Measurements from ENCODE around the gene TSC22D4.

The TSC22D4 gene

GRCh38 chr7:100492738-100493475, 13.9 kb upstream of the TSC22D4 start:
- DNase-seq (ENCODE audit: low read depth in 2 of 2): no peak

DNA sequence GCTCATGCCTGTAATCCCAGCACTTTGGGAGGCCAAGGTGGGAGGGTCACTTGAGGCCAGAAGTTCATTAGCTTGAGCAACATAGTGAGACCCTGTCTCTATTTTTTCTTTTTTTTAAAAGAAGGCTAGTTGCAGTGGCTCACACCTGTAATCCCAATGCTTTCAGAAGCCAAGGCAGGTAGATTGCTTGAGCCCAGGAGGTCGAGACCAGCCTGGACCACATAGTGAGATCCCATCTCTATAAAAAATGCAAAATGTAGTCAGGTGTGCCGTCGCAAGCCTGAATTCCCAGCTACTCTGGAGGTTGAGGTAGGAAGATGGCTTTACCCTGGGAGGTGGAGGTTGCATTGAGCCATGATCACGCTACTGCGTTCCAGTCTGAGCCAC, 12.2 kb upstream of the TSC22D4 start:
- no peak for DNase-seq (ENCODE audit: low read depth in 2 of 2)

GRCh38 chr7:100490483-100491191, 11.6 kb upstream of the TSC22D4 start:
- no peak for DNase-seq (ENCODE audit: low read depth in 2 of 2)

GRCh38 chr7:100489824-100490223, 10.8 kb upstream of the TSC22D4 start:
- peak in 1 of 2 donors; percentile 27 for DNase-seq (ENCODE audit: low read depth in 2 of 2)

DNA sequence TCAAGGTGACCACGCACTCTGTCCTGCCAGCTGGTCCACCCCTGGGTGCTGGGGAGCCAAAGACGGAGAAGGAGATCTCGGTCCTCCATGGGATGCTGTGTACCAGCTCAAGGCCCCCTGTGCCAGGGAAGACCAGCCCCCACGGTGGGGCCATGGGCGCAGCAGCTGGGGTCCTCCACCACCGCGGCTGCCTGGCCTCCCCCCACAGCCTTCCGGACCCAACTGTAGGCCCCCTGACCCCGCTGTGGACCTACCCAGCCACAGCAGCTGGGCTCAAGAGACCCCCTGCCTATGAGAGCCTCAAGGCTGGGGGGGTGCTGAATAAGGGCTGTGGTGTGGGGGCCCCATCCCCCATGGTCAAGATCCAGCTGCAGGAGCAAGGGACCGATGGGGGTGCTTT, 10.1 kb upstream of the TSC22D4 start:
- no peak for DNase-seq (ENCODE audit: low read depth in 2 of 2)

GRCh38 chr7:100488333-100489095, 9.5 kb upstream of the TSC22D4 start:
- no peak for DNase-seq (ENCODE audit: low read depth in 2 of 2)

GRCh38 chr7:100486753-100487446, 7.9 kb upstream of the TSC22D4 start:
- no peak for DNase-seq (ENCODE audit: low read depth in 2 of 2)

DNA sequence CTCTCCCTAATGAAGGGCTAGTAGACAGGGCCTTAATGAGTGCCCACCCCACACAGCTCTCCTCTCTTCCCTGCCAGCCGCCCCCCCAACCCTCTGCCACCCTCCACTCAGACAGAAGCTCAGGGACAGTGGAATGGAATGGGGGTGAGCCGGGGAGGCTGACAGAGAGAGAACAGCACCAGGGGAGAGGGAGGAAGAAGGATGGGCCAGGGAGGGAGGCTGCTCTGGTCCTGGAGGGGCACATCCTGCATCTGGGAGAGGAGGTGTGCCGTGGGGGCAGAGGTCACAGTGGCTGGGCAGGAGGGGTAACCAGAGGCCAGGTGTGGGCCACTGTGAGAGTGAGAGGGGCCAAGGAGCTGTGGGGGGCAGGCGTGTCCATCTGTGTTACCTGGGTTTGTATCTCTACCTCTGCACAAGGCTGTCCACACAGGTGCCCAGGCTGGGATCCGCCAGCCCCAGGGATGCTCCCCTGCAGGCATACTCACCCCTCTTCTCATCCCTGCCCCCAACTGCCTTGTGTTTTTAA, 7.2 kb upstream of the TSC22D4 start:
- DNase-seq (ENCODE audit: low read depth in 2 of 2): no peak

DNA sequence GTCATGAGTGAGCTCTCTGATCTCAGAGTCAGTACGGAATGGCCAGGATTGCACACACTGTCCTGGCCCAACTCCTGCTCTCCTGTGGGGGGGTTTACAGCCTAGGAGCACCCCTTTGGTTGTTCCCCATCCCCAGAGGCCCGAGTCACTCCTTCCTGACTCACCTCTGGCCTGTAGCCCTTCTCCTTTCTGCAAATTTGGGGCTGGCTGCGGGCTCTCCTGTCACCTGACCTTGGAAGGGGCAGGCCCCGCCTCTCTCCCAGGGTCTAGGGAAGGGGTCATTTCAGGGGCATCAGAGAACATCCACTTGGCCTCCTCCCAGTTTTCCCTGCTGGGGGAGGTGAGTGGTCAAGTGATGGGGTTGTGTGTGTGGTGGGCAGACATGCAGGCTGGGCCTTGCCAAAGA, 6.5 kb upstream of the TSC22D4 start:
- no peak for DNase-seq (ENCODE audit: low read depth in 2 of 2)

DNA sequence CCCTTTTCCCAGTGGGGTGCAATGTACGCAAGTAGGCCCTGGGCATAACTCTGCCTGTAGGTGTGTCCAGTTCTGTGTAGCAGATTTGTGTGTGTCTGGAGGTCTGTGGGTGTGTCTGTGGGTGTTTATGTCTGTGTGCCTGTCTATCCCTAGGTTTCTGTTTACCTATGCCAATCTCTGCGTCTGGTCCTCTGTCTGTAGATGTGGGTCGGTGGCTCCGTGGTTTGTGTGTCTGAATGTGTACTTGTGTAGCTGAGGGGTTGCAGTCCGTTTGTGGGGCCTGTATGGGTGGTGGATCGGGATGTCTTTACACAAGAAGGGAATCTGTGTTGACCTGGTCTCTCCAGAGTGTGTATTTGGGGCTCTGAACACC, 5.6 kb upstream of the TSC22D4 start:
- no peak for DNase-seq (ENCODE audit: low read depth in 2 of 2)

- DNase-seq (ENCODE audit: low read depth in 2 of 2): peak in 1 of 2 donors; percentile 17
Observed at GRCh38 chr7:100483722-100484672, 5.0 kb upstream of the TSC22D4 start, which contains the start of gene NYAP1. Gene NYAP1, plus strand, starts transcription at chr7:100483927. Its CDS starts 1,385 bp downstream, at chr7:100485312.

DNA sequence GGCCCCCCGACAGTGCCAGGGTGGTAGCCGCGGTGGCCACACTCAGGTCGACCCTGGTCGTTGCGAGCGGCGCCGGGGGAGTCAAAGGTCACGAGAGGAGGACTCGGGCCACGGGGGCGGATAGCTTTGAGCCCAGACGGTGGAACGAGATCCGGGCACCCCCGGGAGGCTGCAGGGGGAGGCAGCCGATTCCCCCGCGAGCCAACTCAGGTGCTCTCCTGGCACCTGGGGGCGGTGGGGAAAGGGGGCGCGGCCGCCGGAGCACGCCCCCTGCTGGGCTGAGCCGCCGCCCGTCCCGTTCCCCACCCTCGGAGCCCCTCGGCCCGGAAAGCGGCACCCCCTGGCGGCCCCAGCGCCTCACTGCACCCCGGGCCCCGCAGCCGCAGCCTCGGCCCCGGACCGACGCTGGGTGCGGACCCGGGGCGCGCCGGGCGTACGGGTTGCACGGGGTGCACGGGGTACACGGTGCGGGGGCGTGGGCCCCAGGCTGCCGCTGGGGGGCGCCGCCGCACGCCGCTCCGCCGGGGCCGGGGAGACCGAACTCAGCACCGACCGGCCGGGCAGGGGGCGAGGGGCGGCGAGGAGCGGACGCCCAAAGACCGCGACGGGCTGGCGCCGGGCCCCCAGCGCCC, 4.2 kb upstream of the TSC22D4 start:
- DNase-seq (ENCODE audit: low read depth in 2 of 2): peak; percentile 74

- DNase-seq (ENCODE audit: low read depth in 2 of 2): no peak
Observed at GRCh38 chr7:100482728-100483089, 3.7 kb upstream of the TSC22D4 start.

GRCh38 chr7:100481466-100481865, 2.5 kb upstream of the TSC22D4 start:
- no peak for DNase-seq (ENCODE audit: low read depth in 2 of 2)

DNA sequence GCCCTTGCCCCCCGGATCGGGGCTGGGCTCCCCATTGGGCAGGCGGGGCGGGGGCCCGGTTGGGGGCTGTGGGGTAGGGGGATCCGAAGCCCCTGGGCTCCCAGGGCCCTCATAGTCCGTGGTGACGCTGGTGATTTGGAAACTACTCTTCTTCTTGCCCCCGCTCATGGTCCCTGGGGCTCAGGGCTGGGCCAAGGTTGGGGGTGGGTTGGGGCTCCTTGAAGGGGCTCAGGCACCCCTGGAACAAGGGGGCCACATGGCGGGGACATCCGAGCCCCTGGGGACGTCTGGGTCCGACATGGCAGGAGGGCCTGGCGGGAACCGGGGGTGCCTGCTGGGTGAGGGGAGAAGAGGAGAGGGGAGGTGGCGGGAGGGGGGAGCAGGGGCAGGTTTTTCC, 1.1 kb downstream of the TSC22D4 start:
- no peak for DNase-seq (ENCODE audit: low read depth in 2 of 2)

DNA sequence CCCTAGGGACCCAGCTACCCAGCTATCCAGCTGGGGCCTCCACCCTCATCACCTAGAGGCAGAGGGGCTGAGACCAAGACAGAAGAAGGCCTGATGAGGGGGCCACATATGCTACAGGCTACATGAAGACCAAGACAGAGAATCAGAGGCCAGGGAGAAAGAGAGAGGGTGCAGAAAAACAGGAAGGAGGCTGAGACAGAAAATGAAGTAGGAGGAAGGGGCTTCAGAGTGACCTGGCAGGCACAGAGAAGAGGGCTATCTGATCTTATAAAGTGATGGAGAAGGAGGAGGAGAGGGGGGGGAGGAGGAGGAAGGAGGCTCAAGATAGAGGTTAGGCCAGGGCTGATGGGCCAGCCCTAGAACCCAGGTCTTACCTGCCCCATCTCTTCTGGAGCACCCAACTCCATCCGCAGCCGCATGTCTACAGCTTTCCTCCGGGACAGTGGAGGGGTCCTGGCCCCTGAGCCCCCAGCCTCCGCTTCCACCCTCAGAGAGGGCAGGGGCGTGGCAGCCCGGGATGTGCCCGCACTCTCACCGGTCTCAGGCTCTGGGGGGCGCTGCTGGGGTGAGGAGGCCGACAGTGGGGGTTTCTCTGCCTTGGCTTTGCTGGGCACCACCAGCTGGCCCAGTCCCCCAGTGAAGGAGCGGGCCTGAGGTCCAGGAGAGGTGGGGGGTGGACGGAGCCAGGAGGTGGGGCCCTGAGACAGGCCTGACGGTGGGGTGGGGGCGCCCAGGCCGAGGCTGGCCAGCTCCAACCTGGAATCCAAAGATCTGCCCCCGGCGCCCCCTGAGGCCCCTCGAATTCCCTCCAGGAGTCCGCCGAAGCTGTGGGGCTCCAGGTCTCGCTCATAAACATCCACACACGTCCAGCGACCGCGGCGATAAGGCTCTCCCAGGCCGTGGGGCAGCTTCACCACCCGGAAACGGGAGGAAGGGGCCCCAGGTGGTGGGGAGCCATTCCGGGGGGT, 1.8 kb downstream of the TSC22D4 start:
- peak in 1 of 2 donors; percentile 36 for DNase-seq (ENCODE audit: low read depth in 2 of 2)

- no peak for DNase-seq (ENCODE audit: low read depth in 2 of 2)
Observed at GRCh38 chr7:100476101-100476780, 2.8 kb downstream of the TSC22D4 start.

DNA sequence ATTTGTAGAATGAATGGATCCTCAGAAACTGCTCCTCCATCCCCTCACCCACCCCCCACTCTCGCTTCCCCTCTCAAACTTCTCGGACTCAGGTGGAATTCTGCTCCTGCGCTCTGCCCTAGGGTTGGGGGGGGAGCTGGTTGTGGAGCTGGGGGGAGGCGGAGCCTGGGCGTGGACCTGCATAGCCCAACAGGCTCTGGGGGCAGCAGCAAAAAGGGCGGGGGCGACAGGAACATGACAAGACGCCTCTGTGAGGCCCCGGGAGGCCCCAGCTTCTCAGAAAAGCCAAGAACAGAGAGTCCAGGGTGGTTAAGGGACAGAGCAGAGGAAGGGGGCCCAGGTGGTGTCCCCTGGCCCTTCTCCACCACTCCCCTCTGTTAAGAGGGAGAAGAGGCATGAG, 3.5 kb downstream of the TSC22D4 start:
- no peak for DNase-seq (ENCODE audit: low read depth in 2 of 2)
